Choroid plexus epithelial cell (primary cell): ENCODE measurements around the gene PROCA1.

ENCODE experiments used
- DNase-seq: peaks from one replicate; pipeline ENCODE4 v3.0.0-alpha.2; 2010; ENCODE audit warnings: low read depth
- H3K4me3 ChIP-seq: 2 replicates; pipeline ENCODE4 v1.5.1; 2011; ENCODE audit warnings: low read depth, mild to moderate bottlenecking, control low read depth, low read length, moderate library complexity
- CTCF ChIP-seq: conservative IDR thresholded peaks from 2 replicates; pipeline ENCODE4 v1.5.1; 2011; ENCODE audit warnings: low read depth, mild to moderate bottlenecking, control low read depth, inconsistent platforms, low read length, moderate library complexity

The PROCA1 gene

GRCh38 chr17:28747051-28747691, 35.5 kb upstream of the PROCA1 start:
- TF ChIP-seq CTCF, result no peak
- DNase-seq, result no peak
- H3K4me3 ChIP-seq, result no peak overlapping the region

GRCh38 chr17:28746611-28747050, 34.9 kb upstream of the PROCA1 start:
- no peak for TF ChIP-seq CTCF
- peak overlapping the region; percentile 87 for H3K4me3 ChIP-seq
- no peak for DNase-seq

- no peak for TF ChIP-seq CTCF
- no peak for DNase-seq
- H3K4me3 ChIP-seq, result peak overlapping the region; percentile 87
These were observed 34.2 kb upstream of the PROCA1 start for GRCh38 chr17:28745786-28746411.

DNA sequence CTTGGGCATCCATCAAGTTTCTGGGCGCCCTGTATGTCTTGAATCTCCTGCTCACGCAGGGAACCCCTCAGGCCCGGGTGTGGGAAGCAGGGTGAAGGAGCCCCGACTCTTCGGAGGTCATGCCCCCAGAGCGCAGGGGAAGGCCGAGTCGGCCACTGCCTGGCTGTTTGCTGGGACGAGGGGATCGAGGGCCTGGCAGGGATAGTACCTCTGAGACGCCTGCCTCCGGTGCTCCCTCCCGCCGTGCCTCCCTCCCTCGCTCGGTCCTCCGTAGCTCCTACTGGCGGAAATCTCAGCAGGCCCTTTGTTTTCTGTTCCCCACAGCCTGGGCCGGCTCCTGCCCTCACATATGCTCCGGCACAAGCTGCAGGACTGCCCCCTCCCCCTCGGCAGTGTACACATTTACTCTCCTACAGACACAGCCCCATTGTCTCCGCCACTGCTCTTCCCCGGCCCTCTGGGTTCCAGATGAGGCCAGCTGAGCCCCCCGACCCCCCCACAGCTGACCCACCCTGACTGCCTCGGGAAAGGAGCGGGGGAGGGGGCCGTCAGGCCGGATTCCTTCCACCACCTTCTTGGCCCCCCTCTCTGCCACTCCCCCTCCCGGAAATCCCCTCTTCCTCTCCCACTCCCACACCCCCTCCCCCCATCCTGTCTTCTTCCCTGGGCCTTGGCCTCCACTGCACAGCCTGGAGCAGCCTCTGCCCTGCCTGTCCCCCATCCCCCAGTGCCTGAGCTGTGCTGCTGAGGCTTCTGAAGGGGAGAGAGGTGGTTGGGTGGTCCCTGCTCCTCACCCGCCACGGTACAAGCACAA, 33.5 kb upstream of the PROCA1 start:
- H3K4me3 ChIP-seq, result peak overlapping the region; percentile 87
- DNase-seq, result peak; percentile 76
- TF ChIP-seq CTCF, result peak; percentile 6

DNA sequence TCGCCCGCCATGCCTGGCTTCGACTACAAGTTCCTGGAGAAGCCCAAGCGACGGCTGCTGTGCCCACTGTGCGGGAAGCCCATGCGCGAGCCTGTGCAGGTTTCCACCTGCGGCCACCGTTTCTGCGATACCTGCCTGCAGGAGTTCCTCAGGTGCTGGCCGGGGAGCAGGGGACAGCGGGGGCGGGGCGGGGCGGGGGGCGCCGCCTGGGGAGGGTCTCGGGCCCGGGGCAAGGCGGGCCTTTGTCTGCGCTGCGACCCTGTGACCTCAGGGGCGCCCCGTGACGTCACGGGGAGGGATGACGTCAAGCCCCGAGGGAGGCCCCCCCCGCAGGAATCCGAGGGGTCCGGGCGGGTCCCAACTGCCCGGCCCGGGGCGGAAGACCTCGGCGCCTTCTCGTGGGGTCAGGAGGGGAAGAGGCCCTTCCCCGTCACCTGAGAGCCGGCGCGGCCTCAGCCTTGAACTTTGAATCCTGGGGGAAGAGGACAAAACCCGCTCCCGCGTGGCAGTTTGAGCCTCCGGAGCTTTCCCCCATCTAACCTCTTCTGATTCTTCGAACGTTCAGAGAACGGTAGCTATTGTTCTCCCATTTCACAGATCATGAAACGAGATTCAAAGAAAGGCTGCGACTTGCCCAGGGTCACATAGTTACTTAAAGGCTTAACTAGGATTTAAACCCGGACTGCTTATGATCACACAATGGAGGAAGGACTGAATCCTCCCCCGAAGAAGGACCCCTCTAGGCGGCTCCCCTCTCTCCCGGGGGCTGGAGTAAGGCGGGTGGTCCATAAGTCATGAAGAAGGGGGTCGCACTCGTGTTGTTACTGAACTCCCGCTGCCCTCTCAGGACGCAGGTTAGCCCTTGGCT, 32.6 kb upstream of the PROCA1 start:
- peak; percentile 46 for DNase-seq
- peak overlapping the region; percentile 87 for H3K4me3 ChIP-seq
- no peak for TF ChIP-seq CTCF

- peak within 1 kb of the TSS; percentile 87 for H3K4me3 ChIP-seq
- DNase-seq, result peak; percentile 97
- TF ChIP-seq CTCF, result no peak
These were observed 31.8 kb upstream of the PROCA1 start, which contains the start of gene TRAF4 for GRCh38 chr17:28743243-28744103. Gene TRAF4 (plus strand): TSS chr17:28744011. CDS start chr17:28744113, 102 bp downstream.
